GM12878 (cell line): ENCODE results near the gene NFIX. TPM values are rescaled to one million over a fixed set of nuclear protein-coding genes. Genes with fewer than 3 reads are reported as not detected.

Experiments
- E4F1 ChIP-seq: fragments of 450-650 bp; IDR thresholded peaks from 2 replicates; pipeline ENCODE4 v1.6.1; 2018; ENCODE audit warnings: borderline replicate concordance, mild to moderate bottlenecking; ENCODE audit not compliant: partially characterized antibody
- EED ChIP-seq: sonication (generic); IDR thresholded peaks from 2 replicates; pipeline ENCODE4 v1.6.1; 2016; ENCODE audit warnings: antibody characterized with exemption, low read depth
- TCF7 ChIP-seq: IDR thresholded peaks from 2 replicates; pipeline ENCODE4 v1.6.1; 2014; ENCODE audit warnings: antibody characterized with exemption, borderline replicate concordance
- ZNF217 ChIP-seq: fragments of 450-650 bp; IDR thresholded peaks from 2 replicates; pipeline ENCODE4 v1.6.1; 2017; ENCODE audit warnings: antibody characterized with exemption, mild to moderate bottlenecking
- ZNF687 ChIP-seq: fragments of 450-650 bp; IDR thresholded peaks from 2 replicates; pipeline ENCODE4 v1.6.1; 2017; ENCODE audit warnings: mild to moderate bottlenecking, moderate library complexity
- polyA plus RNA-seq, 11 experiments: library from polyadenylated mRNA; depleted of rRNA in 4 of 11; unstranded in 6 of 11; stranded (reverse) in 5 of 11; fragments of >200 nt; fragmentation: Nextera tagmentation in 4 of 11; fragmentation: Illumina TruSeq in 1 of 11; extraction: Ambion mirVana in 4 of 11; extraction: Trizol in 1 of 11; gene quantifications; 1 replicate in 1 of 11; 2 replicates in 10 of 11; pipeline versions ENCODE4 v1.2.1 to v1.2.3, GENCODE V29; 2011 to 2016; ENCODE audit warnings: inconsistent platforms in 2 of 11, missing spikeins in 2 of 11, low read depth in 1 of 11
- total RNA-seq, 4 experiments: library from RNA; depleted of rRNA in 3 of 4; stranded (reverse); fragments of >200 nt in 3 of 4; fragmentation: Illumina TruSeq in 1 of 4; extraction: Trizol in 1 of 4; gene quantifications; 2 replicates each; pipeline versions ENCODE4 v1.2.1 to v1.2.3, GENCODE V29; 2013 to 2021

NFIX gene
- total and polyA plus RNA-seq, 10 of the 15 experiments (the other 5 are each of a cell fraction or from before 2014, with no cell fraction given) = 0.02 to 2.2 (median 0.28) TPM

- TF ChIP-seq ZNF217 (no peak), ZNF687 (no peak), EED (no peak), E4F1 (no peak), TCF7 (no peak)
Measured at GRCh38 chr19:13079542-13079986, 84.3 kb downstream of the NFIX start (continued).
